Stimulated activated CD8-positive, alpha-beta memory T cell treated with anti-CD3 and anti-CD28 coated beads, Interleukin-15, amount 100 ng/mL, for 48 hours (primary cell): ENCODE results near the gene PAK5.
"Not testable (repeated sequence)": the region's sequence is repeated elsewhere in the genome, so short reads cannot be mapped to it uniquely, and the experiment has no call there.

Source experiments
- DNase-seq, 2 donors: peaks; one replicate each; pipeline ENCODE4 v3.0.0-alpha.2; 2020; ENCODE audit warnings: low read depth in 2 of 2

PAK5 gene

DNA sequence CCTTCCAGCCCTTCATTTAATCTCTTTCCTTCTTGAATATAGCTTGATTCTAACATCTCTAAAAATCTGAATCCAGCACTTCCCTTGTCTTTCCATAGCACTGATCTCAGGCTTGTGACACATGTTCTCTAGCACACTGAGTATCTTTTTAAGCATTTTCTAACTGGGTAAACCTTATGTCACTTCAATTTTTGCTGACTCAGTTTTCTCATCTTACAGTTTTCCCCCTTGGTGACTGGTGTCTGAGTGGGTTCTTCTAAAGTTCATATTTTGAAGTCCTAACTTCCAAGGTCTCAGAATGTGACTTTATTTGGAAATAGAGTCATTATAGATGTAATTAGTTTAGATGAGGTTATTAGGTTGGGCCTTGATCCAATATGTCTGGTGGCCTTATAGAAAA is 153.9 kb downstream of the PAK5 start:
- DNase-seq = no peak

DNA sequence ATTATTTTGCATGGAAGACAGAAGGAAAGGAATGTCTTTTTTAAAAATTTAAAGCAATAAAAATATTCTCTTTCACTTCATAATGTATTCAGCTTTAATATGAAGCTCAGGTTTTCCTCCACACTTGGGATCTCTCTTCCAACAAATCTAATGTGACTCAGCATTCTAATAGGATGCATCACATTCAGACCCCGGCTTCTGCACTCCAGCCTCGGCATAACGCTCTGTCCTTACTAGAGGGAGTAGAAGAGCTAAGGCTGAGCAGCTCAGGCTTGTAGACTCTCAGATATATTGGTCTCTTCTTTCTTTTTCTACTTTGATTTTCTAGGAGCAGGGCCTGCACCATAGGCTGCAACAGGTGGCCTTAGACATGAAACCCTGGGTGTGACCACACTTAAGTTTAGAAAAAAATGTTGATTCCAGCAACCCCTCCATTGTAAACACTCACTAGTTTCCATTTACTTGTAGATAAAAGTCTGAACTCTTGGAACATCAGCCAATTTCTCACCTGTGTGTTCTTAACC is 161.7 kb downstream of the PAK5 start:
- DNase-seq = no peak

DNA sequence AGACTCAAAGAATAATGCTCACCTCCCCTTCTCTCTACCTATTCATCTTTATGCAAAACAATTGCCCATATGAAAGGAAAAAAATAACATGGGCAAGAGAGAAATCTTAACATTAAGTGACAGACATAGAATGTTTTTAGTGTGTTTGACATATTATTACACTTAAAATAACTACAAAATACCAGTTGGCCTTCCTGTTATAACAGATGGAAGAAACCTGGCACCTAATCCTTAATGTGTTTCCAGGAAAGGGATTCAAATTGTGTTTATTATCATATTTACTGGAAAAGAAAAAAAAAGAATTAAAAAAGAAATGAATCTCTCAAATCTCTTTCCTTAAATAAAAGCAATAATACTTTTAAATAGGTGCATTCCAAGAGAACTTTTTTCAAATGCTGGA is 165.9 kb downstream of the PAK5 start:
- no peak for DNase-seq

DNA sequence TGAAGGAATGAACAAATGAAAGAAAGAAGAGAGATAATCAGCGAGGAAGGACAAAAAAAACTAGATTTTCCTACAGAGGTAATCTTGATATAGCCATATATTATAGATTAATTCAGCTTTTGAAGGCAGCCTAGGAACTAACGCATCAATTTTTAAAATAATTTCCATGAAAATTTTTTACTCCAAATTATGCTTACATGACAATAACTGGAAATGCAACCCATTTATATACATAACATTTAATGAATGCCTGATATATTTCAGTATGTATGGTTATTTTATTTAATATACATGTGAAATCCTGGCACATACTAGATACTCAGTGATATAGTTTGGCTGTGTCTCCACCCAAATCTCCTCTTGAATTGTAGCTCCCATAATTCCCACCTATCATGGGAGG is 166.8 kb downstream of the PAK5 start:
- no peak for DNase-seq

DNA sequence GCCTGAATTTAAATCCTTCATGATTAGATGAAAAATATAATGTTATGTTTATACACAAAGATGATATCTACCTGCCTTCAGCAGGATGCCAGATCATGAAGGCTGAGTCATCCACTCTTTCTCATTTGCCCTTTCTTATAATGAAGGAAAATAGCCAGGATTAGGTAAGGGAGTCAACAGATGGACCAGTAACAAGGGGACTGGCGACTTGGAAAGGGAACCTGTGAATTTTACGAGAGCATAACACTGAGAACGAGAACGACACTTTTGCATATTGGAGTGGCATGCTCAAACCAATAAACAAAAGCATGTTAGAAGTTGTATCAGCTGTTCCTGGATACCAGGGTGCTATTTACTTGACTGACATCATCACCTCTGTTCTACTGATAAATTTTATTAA is 170.5 kb downstream of the PAK5 start:
- DNase-seq = no peak

DNA sequence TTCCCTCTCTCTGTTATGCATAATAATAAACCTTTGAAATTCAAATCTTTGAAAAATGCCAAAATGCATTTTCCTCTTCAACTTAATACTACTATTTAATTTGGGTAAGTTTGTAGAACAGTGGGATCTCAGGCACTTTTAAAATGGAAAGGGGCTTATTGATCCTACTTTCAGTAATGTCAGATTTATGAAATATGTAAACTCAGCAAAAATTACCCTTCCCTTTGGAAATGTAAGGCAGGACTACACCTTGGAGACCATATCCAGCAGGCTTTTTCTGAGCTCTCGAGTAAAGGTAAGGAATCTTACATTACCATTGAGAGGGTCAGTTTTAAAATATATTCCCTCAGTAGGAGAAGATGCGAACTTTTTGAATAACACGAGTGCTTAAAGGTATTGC is 175.5 kb downstream of the PAK5 start:
- DNase-seq = no peak

DNA sequence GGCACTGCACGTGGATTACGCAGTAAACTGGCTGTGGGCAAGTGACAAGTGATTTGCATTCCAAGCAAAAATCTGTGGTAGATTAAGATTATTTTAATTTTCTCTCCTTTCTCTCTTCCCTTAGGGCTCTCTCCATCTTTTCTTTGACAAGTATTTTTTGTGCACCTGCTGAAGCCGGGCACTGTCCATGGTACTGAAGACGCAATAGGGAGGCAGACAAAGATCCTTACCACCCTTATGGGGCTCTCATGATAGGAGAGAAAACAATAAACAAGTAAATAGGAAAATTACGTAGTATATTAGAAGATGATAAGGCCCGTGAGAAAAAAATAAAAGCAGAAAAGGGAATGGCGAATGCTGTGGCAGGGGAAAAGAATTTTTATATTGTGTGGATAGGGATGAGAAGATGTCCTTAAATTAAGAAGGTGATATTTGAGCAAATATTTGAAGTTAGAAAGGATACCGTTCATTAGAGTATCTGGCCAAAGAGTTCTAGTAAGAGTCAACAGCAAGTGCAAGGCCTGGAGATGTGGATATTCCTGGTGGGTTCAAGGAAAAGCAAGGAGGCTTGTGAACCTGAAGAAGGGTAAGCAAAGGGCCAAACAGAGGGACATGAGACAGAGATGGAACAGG is 178.5 kb downstream of the PAK5 start:
- DNase-seq = no peak

DNA sequence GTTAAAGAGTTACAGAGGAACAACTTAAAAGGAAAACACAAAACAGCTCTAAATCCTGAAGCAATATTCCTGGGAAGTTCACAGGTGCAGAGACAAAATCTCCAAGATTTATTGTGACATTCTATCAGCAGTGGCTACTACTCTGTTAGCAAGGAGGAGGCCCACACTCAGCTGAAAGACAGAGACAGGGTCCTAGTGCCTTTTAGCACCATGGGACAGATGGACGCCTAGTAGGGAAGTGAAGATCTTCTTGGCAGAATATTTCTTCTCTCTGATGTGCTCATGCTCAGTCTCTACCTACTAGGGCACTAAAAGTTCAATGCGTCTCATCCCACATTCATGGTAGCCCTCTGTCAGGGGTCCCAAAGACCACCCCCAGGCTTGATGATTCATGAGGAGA is 191.1 kb downstream of the PAK5 start:
- no peak for DNase-seq

DNA sequence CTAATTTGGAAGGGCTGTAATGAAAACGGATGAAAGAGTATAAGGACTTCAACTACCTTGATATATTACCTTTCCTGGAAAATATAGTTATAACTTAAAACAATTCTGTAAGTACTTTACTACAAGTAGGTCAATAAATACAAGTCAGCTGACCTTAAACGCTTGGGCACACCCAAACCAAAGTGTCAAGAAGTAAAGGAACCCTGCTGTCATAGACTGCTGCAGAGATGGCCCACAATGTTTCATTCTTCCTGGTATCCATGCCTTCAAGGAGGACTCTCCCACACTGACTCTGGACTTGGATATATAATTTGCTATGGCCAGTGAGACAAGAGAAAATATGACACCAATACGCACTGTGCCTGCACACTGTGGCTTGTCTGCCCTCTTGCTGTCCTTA is 192.5 kb downstream of the PAK5 start:
- no peak for DNase-seq

DNA sequence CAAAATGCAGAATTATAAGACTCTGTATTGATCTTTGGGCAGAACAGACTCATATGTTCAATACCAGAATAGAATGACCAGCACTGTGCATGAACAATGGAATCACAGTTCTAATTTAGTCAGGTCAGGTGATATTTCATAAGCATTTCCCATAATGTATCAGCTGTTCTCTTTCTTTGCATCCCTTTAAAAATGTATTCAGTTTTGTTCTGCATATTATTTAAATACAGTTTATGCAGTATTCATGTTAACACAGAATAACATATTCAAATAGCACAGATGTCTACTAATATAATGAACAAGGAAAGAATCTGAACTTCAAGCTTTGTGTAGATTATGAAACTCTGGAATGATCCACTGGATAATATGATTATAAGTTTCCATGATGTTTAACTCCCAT is 196.0 kb downstream of the PAK5 start:
- DNase-seq = no peak

DNA sequence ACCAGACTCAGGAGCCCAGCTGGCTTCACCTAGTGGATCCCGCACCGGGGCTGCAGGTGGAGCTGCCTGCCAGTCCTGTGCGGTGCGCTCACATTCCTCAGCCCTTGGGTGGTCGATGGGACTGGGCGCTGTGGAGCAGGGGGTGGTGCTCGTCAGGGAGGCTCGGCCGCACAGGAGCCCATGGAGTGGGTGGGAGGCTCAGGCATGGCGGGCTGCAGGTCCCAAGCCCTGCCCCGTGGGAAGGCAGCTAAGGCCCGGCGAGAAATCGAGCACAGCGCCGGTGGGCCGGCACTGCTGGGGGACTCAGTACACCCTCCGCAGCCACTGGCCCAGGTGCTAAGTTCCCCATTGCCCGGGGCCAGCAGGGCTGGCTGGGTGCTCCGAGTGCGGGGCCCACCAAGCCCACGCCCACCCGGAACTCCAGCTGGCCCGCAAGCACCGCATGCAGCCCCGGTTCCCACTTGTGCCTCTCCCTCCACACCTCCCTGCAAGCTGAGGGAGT is 197.3 kb downstream of the PAK5 start:
- DNase-seq = not testable (repeated sequence)

DNA sequence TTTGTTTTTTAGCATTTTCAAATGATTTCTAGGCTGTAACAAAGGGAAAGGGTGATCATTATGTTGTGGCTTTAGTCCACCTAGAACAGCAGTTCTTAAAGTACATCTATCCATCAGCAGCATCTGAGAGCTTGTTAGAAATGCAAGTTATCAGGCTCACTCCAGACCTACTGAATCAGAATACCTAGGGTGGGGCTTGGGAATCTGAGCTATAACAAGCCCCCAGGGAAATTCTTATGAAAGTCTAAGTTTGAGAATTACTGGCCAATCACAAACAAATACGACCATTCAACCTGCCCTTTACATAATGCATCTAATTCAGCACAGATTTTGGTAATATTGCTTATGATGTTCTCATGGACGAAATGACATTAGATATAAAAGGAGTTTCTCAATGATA is 201.0 kb downstream of the PAK5 start:
- no peak for DNase-seq

DNA sequence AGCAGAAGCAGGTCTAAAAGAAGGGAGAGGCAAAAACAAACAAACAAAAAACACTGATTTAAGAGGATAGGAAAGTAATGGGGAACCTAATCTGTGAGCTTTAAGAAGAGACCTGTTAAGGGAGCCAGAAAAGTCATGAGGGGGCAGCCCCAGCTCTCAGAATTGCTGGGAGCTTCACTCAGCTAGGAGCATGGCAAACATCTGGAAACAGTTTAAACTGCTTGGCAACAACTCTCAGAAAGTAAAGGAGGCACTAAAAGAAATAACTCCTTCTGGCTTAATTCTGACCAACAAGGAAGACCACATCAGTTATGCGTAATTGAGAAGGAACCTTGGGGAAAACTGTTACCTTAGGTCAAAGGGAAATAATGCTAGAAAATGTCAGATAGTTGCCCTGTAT is 203.1 kb downstream of the PAK5 start:
- DNase-seq = no peak

DNA sequence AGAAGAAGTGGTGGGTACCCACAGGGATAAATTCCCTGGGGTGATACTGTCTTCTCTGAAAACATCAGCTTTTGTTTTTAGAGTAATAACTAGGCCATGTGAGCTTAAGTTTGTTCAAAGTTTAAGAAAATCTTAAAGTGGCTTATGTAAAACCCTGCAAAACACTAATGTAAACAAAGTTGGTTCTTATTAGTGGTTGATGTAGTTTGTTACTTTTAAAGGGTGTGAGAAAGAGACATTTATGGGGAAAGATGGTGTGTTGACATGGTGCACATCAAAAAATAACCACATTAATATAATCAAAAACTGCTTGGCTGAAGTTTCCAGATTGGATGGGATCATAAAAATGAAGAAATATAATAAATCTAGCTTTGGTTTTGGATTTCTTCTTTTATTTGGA is 204.5 kb downstream of the PAK5 start:
- DNase-seq = no peak

DNA sequence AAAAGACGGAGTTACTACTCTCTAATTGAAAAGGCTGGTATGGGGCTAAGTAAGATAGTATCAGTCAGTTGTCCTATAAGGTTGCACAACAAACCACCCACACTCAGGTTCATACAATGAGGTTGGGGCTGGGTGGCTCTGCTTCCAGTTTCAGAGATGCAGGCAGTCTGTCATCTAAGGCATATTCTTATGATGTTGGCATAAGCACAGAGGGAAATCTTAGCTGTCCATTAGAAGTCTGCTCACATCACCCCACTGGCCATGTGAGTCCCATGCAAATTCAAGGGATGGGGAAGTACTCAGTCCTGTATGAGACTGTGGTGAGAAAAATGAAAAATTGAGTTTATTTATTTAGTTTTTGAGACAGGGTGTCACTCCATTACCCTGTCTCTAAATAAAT is 205.9 kb downstream of the PAK5 start:
- no peak for DNase-seq

DNA sequence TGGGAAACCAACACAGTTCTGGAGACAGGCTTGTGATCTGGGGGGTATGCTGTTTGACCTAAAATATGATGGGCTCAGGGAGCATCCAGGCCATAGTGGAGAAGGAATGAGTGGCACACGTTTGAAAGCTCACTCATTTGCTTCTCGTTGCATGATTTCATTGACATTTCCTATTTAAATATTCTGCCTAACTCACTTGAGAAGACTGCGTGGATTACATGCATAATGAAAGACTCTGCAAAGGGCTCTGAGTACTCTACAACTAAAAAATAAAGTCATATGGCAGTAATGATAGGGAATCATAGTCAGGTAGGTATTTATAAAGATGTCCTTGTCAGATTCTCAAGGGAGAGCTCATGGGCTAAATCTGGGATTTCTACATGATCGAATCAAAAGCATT is 206.6 kb downstream of the PAK5 start:
- DNase-seq = no peak

DNA sequence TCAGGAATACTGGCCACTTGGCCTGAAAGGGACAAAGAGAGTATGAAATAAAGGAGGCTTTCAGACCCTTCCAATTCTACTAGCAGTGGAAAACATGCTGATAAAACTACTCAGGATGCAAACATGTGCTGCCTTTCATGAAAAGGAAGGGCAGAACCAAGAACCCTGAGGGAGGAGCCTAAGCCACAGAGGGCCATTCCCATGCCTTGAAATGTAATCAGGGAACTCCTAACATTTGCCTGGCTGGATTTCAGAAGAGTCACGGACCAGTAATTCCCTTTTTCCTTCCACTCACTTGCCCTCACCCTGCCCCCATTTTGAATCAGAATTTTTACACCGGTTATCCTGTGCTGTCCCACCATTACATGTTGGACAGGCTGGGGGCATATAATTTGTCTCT is 208.3 kb downstream of the PAK5 start:
- no peak for DNase-seq

DNA sequence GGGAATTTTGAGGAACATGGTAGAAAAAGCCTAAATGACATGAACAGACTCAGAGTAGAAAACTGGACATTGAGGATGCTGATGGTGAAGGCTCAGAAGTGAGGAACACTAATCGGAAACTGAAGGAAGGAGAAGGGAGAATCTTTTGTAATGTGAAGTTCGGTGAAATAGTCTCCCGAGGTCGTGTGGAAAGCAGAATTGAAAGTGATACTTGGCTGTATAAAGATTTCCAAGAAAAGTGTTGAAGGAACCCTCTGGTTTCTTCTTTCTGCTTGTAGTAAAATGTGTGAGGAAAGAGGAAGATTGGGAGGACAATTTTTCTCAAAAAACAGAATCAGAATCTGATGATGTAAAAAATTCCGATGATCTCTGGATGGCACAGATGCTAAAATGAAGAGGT is 209.0 kb downstream of the PAK5 start:
- no peak for DNase-seq

DNA sequence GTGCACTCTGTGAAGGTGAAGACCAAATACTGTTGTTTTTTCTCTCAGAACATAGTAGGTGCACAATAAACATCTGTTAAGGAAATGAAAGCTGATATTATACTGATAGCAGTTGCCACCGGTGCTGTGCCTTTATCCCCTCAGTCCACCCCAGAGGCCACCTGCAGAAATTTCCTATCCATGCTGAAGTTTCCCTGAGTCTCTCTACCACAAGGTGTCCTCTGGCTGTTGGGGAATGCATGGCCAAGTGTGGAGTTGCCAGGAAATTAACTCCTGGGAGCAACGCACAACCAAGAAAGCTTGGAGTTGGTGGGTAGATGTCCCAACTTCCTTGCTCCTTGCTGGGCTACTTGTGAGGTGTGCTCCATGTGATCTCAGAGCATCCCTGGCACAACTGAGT is 210.3 kb downstream of the PAK5 start:
- DNase-seq = no peak

DNA sequence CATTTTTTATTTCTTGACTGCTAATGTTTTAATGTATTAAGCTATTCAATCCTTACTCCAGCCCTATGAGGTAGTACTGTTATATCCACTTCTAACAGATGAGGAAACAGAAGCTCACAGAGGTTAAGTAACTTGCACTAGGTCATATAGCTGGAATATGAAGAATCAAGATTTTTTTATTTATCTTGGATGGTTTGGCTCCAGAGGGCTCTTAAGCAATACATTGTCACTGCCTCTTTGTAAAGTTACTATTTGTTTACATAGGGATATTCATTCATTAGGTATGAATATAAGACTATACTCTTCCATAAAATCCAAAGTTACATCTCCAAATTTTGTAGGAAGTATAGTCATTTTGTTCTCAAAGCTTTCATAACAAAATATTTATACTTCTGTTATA is 210.7 kb downstream of the PAK5 start:
- no peak for DNase-seq

DNA sequence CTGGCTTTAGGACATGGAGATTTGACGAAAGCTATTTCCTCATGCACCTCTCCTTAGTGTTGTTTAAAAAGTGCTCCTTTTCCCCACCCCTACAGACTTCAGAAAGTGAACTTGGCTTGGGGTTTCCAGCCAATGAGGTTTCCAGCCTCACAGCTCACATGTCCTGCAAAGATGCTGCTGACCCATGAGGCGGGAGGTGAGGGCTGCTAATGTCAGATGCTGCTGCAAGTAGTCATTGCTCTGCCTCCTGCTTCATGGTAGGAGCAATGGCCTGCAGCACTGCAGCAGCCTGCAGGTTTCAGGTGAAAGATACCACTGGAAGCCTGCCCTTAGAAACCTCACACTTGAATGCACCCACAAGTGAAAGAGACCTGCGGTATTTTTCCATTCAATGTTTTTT is 211.7 kb downstream of the PAK5 start:
- no peak for DNase-seq

DNA sequence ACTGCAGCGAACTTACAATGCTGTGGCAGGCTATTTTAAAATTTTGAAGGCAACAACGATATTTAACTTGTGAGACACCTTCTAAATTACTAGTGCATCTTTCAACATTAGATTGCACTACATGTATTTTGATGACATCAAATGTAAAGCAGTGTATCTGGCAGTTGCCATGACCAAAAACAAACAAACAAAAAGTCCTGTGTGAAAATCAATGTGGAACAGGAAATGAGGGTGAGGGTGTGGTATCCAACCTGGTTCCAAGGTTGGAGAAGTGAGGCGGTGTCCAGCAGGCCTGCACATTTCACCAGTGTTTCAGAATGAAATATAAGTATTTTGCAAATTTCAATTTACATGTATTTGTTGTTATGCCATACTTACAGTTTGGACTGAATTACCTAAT is 212.5 kb downstream of the PAK5 start:
- DNase-seq = no peak

DNA sequence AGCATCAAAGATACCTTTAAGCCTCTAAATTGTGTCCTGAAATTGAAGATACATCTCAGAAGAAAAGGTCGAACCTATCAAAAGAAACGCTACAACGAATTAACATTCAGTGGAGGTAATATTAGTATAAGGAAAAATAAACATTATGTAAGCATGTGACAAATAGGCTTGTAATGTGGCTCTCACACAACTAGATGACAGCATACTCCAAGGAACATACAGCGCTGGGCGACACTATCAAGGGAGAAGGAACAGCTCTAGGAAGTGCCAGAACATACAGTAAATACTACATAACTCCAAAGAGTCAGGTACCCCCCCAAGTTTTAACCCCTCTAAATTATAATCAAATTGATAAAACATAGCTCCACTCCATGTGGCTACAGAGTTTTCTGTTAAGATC is 220.9 kb downstream of the PAK5 start:
- DNase-seq = no peak

DNA sequence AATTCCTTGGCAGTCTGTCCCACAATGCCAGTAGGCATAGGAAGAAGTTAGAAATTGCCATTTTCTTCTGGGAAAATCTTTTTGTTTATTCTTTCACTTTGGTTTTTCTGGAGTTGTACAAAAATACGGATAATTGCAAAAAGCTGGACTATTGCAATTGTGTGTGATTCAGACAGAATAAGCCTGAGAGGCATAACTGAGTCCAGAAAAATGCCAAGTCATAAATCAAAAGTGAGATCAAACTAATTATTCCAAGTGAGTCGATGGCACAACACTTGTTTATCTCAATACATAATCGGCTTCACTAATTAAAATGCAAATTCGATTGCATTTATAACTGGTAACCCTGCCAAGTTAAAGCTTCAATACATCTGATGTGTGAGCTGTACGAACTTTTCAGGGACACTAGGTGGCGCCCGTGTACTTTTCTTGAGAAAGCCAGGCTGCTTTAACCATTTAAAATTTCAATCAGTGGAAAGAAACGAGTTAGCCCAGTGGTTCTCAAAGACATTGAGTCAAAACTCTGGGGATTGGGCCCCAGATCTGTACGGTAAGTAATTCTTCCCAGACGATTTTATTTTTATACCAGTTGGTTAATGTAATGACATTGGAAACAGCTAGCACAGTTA is 221.9 kb downstream of the PAK5 start:
- DNase-seq = peak in 1 of 2 donors; percentile 6
